Heart left ventricle (tissue), 13 donors: ENCODE data around the gene ACAN.

Experiments used
- POLR2A ChIP-seq, 2 donors: fragments of 450-650 bp; IDR thresholded peaks; one replicate each; pipeline ENCODE4 v1.6.1; 2017; ENCODE audit warnings: antibody characterized with exemption in 2 of 2, mild to moderate bottlenecking in 2 of 2, moderate library complexity in 2 of 2
- TF ChIP-seq, protein P1 (sequence below), 12 donors: fragments of 200-600 bp; sonication (generic) in 4 of 12; IDR thresholded peaks; one replicate each; pipeline versions ENCODE4 v1.5.0 to v1.8.0; 2018 to 2022; ENCODE audit warnings: antibody characterized with exemption in 12 of 12, mild to moderate bottlenecking in 5 of 12
- donor health status: ischemic (EF 13 %, LVEDD 7.1; RV severe dilation, severe dysfunction).
- donor health status: DM: no; HTN: yes; CAD: no.
- donor health status: DM: no; HTN: no; CAD: no.
- donor health status: ischemic (EF 25% LVEDD 6.9; RV normal size, moderate dysfunction).
- donor health status: ischemic (EF 25% LVEDD 5.7; RV mildly dilated, moderate dysfunction).
- donor health status: ischemic (EF 35%, LVEDD 5.7; RV mildly dilated, moderate dysfunction).
- donor health status: nonischemic (EF 11% LVEDD 7.7; RV severe dilation, severe dysfunction).
- donor health status: DM: yes; HTN: yes; CAD: no.
- donor health status: PGD.
- donor health status: ischemic (EF 29% LVEDD 5.4; RV normal size, mild dysfunction).
- donor health status: nonischemic (EF 23%, LVEDD 6.1; RV moderate dilation, normal function).

- TF ChIP-seq POLR2A (IDR thresholded peaks at IDR 0.05): no peak
- TF ChIP-seq, protein P1, sequence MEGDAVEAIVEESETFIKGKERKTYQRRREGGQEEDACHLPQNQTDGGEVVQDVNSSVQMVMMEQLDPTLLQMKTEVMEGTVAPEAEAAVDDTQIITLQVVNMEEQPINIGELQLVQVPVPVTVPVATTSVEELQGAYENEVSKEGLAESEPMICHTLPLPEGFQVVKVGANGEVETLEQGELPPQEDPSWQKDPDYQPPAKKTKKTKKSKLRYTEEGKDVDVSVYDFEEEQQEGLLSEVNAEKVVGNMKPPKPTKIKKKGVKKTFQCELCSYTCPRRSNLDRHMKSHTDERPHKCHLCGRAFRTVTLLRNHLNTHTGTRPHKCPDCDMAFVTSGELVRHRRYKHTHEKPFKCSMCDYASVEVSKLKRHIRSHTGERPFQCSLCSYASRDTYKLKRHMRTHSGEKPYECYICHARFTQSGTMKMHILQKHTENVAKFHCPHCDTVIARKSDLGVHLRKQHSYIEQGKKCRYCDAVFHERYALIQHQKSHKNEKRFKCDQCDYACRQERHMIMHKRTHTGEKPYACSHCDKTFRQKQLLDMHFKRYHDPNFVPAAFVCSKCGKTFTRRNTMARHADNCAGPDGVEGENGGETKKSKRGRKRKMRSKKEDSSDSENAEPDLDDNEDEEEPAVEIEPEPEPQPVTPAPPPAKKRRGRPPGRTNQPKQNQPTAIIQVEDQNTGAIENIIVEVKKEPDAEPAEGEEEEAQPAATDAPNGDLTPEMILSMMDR (IDR thresholded peaks at IDR 0.05): no peak
These were observed 18.0 kb upstream of the ACAN start for GRCh38 chr15:88785217-88785616.
